Activated naive CD8-positive, alpha-beta T cell treated with anti-CD3 and anti-CD28 coated beads, Interleukin-2, amount 50 U/mL, for 16 hours (primary cell): ENCODE measurements around the gene OXTR.

Source experiments
- DNase-seq: peaks from one replicate; pipeline ENCODE4 v3.0.0-alpha.2; 2020; ENCODE audit warnings: low read depth, low spot score

OXTR gene

DNA sequence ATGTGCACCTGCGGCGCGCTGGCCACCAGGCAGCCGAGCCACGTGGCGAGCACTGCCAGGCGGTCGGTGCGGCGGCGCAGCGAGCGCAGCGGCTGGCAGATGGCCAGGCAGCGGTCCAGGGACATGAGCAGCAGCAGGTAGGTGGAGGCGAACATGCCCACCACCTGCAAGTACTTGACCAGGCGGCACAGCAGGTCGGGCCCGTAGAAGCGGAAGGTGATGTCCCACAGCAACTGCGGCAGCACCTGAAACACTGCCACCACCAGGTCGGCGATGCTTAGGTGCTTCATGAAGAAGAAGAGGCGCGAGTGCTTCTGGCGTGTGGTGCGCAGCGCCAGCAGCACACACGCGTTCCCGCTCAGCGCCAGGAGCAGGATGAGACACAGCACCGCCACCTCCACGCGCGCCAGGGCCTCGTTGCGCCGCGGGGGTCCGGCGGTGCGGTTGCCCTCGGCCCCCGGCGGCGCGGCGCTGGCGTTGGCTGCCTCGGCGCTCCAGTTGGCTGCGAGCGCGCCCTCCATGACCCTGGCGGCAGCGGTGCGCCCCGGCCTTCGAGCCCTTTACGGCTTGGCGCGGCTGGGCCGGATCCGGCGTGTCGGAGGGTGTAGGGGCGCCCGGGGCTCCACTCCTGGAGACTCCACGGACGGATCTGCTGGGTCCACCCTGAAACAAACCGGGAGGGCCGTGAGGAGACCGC is 1.6 kb downstream of the OXTR start:
- DNase-seq: no peak

DNA sequence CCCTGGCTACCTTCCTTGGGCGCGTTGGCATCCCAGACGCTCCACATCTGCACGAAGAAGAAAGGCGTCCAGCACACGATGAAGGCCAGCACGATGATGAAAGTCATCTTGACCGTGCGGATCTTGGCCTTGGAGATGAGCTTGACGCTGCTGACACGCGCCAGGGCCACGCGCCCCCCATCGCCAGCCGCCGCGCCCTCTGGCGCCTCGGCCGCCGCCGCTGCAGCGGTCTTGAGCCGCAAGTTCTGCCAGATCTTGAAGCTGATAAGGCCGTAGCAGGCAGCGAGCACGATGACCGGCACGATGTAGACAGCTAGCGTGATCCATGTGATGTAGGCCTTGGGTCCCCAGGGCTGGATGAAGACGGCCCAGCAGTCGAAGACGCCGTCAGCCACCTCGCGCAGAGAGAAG is 2.2 kb downstream of the OXTR start:
- DNase-seq: no peak

DNA sequence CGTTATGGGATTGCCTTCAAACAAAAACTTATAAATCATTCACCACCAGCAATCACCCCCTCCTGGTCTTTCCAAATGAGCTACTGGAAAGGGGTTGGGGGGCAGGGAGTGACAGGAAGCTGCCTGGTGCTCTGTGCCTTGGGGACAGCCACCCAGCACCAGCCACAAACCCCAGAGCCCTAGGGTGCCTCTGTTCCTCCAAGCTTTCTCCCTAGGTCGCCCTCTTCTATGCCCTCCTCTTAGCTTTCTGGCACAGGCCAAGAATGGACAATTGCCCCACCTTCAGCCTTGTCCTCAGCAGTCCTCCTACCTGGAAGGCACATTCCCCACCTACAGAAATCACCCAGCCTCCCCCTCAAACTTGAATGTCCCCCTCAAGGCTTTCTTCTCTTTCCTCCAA is 3.3 kb downstream of the OXTR start:
- no peak for DNase-seq

DNA sequence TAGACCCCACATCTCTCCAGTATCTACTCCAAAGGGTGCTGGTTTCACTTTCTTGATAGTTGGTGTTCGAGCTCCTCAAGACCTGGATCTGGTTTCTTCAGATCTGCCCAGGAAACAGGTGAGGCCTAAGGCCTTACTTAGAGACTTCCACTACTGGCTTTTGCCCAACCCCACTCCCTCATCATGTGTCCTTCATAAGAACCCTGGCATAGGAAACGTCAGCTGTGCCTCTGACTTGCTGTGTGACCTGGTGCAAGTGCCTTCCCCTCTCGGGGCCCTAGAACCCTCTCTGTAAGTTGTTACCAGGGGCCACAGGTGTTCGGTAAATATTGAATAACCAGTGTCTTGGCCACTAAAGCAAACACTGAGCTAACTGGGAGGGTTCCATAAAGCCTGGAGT is 3.9 kb downstream of the OXTR start:
- DNase-seq: no peak

DNA sequence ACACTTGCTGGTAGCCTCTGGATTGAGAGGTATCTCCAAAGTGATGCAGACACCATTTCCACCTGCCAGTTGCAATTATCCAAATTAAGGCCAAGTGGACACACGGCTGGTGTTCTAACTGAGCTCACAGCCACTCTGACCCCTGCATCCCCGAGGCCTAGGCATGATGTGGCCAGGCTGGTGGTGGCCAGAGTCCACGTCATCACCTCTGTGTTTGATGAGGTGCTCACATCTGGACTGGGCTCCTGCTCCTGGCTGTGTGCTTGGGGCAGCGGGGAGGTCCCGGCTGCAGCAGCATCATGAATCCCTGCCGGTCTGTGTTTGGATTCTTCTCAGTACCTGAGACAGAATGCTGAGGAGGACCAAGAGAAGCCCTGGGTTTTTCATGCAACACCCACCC is 4.9 kb downstream of the OXTR start:
- DNase-seq: no peak

DNA sequence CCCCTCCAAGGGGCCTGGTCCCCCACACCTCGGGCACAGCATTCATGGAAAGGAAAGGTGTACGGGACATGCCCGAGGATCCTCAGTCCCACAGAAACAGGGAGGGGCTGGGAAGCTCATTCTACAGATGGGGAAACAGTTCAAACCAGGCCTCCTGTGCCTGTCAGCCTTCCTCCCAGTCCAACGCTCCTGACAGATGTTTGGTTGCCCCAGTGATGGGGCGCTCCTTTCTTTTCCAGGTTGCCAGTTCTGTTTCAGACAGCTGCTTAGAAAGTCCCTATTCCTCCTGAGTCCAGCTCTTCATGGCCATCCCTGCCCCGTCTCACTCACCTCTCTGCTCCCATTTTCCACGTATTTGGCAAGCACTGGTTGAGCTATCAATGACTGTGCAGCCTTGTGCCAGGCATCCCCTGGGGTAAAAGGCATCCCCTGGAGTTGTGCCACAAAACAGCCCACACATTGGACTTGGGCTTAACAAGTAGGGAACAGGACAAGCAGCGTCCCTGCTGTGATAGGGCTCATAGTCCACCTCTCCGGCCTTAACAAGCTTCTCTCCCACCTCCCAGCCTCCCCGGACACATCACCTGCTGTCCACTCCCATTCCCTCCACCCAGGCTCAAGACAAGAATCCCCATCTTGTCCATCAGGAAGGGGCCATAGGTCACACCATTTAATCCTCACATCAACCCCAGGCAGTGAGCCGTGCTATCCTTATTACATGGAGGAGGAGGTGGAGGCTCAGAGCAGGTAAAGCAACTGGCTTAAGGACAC is 6.6 kb downstream of the OXTR start:
- DNase-seq: no peak

DNA sequence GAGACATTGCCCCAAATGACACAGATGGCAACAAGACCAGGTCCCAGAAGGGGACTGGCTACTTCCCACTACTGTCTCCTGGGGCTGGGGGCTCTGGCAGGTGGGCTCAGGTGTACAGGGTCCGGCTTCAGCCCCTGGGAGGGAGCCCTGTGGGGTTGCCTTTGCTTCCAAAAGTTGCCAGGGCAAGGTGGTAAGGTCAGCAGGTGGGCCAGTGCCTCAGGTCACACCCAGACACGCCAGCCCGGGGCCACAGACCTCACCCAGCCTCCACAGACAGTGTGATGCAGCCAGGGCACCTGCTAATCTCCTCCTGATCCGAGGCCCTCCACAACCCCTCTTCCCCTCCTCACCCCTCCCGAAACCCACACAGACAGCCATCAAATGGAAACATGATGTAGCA is 7.5 kb downstream of the OXTR start:
- DNase-seq: no peak

DNA sequence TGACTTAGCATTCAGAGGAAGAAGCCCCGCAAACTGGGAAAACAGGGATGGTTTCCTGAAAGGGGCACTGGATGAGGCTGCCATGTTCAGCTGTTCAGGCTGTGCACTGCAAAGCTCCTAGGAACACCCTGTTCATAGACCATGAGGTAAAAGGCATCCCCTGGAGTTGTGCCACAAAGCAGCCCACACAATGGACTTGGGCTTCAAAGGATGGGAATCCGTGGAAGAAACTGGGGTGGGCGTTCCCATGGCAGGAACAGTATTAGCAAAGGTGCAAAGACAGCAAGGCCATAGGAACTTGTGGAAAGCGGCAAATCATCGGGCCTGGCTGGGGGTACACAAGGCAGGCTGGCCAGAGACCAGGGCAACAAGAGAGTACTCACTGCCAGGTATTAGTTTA is 8.9 kb downstream of the OXTR start:
- no peak for DNase-seq

DNA sequence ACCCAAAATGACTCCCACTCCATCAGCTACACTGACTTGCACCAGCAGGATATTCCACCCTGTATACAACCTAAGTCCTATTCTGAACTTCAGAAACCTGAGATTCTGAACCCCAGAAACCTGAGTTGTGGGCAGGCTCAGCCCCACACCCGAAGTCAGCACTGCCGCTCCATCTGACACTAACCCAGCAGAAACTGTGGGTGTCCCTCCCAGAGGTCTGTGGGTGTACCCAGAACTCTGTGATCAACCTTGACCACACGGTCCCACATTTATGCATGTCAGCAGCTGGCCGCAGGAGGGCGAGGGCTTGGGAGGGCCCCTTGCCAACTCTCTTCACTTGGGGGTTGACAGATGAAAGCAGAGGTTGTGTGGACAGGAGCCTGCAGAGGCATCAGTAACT is 9.3 kb downstream of the OXTR start:
- no peak for DNase-seq

DNA sequence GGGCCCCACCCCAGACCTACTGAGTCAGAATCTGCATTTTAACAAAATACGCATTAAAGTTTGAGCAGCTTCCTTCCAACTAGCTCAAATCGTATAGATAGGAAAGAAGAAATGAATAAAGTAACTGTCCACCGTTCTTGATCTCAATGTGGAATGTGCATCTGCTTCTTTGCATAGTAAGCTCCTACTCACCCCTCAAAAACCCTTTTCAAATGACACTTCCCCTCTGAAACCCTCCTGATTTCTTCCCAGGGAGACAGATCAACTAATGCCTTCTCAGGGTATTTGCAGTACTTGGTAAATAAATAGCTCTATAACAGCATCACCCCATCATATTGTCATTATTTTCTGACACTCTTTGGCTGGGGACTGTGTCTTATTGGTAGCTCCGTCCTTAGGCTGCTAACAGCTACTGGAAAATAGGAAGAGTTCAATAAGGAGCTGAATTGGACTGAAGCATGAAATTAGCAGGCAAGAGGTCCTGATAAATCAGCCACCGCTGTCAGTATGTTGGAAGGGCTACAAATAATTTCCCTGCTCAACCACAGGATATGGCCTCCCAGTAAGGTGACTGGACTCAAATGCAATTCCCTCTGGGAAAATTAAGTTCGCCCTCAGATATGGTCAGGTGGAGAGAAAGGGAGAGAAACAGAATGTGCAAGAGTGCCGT is 10.2 kb downstream of the OXTR start:
- no peak for DNase-seq

DNA sequence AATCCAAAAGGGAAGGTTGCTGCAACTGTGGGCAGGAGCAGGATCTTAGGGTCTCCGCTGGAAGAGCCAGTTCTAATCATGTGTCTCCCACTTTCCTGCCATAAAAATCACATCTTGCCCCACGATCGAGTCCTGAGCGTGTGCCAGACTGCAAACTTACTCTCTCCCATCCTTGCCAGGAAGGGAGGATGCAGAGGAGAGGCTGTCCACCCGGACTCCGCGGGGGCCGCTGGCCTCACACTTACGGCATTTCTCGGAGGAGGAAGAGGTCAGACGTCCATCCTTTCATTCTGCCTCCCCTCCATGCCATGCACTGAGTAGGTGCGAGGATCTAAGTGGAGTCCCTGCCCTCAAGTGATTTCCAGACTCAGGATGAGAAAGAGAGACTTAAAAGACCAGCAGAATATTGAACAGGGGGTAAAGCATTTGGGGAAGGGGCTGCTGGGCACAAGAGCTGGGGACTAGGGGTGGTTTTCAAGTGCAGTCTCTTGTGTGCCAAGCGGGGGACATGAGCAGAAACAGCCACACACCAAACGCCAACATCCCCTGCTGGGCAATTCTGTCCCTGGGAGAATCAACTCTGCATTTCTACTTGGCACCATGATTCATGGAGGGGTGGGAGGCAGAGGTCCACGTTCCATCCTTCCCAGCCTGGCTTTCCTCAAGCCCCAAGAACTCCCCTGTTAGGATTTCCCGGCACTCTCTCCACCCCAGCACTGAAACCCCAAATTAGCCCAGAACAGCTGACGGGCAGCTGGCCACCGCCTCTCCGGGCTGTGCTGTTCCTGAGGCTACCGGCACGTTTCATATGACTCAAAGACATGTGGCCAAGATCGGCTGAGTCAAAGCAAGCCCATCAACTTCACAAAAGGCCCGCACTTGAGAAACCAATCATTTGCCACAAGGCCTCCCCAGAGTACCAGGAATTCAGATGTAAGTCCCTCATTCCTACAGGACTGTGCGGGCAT is 11.6 kb downstream of the OXTR start:
- no peak for DNase-seq

DNA sequence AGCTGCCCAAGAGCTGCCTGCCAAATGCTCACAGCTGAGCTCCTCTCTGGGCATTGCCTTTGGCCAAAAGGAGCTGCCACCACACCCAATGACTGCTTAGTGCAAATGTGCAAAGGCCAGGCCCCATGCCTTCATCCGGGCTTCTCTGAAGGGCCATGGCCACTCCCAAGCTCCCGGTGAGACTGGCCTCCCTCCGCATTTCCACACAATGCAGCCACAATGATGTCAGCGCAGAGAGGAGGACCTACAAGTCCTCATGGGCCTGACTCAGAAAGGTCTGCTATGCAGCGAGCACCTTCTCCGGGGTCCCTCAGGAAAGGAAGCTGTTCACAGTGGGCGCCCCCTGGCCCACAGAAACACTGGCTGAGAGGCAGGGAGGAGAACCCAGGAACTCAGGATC is 12.7 kb downstream of the OXTR start:
- DNase-seq: no peak

DNA sequence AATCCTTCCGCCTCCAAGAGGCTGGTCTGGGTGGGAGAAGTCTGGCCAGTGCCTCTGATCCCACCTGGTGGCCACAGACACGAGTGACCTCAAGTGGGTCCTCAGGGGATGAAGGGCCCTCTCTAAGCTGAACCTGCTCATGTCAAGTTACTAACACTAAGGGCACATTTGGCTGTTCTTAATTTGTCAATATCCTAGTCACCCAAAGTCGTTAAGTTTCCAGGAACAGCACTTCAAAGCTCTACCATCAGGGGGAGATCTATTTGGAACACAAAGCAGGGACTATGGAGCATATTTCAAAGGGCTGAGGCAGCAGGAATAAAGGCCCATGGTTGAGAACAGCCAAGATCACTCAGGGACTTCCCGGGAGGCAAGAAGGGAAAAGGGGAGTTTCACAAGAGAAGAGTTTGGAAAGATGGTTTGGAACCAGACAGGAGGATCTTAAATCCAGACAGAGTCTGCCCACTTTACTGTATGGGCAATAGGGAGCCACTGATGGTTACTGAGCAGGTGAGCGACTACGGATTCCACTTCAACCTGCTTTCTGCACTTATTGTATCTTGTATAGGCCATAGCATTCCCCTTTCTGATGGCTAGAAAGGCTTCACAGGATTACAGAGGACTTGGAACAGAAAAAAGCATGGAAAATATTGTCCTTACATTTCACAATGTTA is 13.7 kb downstream of the OXTR start:
- no peak for DNase-seq

DNA sequence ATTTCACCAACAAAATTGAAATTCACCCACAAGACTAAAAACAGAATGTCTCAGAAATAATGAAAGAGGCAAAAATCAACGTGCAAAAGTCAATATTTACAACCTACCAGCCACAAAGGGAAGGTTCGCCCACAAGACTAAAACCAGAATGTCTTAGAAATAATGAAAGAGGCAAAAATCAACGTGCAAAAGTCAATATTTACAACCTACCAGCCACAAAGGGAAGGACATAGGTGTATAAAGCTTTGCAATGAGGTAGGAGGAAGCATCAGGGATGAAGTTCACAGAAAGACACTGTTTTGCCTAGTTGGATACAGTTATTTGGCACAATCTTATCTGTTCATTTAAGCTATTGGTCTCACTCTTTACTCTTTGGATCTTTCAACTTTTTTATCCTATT is 14.3 kb downstream of the OXTR start:
- no peak for DNase-seq

DNA sequence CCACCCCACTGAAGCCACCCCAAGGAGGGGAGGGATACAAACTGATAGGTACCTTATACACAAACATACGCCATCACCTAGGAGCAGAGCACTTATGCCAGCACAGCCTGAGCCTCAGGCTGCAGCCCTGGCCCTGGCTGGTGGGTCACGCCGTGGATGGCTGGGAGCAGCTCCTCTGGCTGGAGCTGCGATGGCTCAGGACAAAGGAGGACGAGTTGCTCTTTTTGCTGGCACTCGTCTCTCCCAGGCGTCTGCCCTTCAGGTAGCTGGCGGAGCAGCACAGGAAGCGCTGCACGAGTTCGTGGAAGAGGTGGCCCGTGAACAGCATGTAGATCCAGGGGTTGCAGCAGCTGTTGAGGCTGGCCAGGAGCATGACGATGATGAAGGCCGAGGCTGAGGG is 16.6 kb downstream of the OXTR start:
- no peak for DNase-seq

DNA sequence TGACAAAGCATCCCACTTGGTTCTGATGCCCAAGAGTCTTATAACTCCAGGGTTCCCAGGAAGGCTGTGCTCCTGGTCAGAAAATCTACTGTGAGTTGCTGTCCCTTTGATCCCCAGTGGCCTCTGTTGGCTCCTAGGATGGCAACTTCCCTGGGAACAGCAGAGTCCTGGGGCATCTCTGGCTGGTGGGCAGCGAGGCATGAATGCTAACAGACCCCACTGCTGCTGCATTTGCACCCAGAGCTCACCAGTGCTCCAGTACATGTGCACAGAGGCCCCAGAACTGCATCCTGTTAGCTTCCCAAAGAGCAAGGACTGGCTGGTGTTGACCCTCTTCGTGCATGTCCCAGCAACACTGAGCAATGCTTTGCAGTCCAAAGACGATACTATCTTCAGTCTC is 20.1 kb downstream of the OXTR start:
- no peak for DNase-seq

DNA sequence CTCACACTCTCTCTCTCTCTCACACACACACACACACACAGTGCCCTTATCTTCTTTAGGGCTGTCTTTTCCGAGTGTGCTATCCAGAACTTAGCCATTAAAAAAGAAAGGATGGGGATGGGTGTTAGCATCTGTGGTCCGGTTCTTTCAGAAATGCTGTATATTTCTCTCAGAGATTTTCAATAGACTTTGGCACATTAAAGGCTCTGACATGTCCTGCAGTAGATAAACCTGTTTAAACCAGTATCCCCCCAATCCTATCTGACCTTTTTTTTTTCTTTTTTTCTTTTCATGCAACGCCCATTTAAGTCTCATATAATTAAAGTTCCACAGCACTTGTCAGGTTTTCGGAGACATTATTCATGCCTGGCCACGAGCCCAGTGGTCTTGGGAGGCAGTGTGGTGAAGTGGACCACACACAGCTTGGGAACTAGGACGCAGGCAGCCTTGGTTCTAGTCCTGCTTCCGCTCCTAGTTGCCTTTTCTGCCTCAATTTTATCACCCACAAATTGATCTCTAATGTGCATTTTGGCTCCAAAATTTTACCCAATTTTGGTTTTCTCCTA is 22.6 kb downstream of the OXTR start:
- DNase-seq: no peak

DNA sequence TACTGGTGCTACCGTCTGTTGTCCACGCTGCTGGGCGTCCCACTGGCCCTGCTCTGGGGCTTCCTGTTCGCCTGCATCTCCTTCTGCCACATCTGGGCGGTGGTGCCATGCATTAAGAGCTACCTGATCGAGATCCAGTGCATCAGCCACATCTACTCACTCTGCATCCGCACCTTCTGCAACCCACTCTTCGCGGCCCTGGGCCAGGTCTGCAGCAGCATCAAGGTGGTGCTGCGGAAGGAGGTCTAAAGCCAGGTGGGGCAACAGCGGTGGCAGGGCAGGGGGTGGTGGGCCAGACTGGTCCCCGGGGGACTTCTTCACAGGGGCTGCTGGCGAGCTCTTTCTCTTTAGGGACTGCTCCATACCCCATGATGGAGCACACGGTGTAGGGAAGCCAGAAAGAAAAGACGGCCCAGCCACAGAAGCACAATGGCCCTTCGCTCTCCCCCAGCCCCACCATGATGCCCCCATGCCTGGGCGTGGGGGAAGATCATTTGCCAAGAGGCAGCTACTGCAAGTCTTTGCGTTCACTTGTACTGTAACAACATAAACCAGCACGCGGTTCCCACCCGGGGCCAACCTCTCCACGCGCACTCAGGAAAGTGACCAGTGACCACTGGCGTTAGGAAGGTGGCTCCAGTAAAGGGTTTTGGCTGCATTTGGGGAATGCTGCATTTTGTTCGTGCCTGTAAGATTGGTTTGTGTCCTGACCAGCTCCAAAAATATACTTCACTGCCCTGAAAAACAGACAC is 23.6 kb downstream of the OXTR start:
- DNase-seq: no peak

DNA sequence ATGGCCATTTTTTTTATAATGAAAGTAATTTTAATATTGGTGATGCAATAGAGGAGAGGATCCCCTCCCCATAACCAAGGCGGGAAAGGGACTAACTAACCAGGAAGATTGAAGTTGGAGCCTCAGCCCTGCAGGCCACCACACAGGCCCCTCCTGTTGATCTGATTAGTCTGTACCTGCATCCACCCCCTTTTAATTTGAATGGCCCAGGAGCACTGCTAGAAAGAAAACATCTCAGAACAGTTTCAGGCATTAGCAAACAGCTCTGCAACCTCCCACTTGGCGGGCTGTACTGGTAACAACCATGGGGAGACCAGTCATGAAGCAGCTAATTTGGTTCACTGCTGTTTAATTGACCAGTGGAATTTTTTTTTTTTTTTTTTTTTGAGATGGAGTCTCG is 25.5 kb downstream of the OXTR start:
- no peak for DNase-seq

DNA sequence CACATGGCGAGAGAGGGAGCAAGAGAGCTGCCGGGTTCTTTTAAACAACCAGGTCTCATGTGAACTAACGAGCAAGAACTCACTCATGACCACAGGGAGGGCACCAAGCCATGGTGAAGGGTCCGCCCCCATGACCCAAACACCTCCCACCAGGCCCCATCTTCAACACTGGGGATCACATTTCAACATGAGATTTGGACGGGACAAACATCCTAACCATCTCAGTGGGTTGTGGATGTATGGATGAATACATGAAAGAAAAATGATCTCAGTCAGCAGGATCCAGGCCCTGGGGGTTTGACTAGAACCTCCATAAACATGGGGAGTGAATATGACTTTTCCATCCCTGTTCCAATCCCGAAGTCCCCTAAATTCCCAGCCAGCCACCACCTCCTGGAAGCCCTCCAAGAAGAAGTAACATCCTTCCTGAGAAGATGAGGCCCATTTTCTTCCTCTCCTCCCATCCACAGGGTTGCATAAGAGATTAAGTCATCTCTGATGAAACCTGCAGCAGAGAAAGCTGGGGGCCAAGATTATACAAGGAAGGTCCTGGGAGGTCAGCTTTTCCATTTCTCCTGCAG is 26.3 kb downstream of the OXTR start:
- no peak for DNase-seq
